DMS114 treated with DMSO at 0.1 percent for 48 hours (cell line): Measurements from ENCODE around the gene DDX28.
"Not testable (repeated sequence)": the region's sequence is repeated elsewhere in the genome, so short reads cannot be mapped to it uniquely, and the experiment has no call there.

ENCODE experiments used
- DNase-seq: peaks from one replicate; lab custom pipeline; 2025; ENCODE audit not compliant: unreplicated experiment; lab: John Stamatoyannopoulos, UW

The DDX28 gene

GRCh38 chr16:67998231-67998778 is 24.7 kb downstream of the DDX28 start:
- not testable (repeated sequence) for DNase-seq

GRCh38 chr16:67996666-67997065 is 26.4 kb downstream of the DDX28 start:
- no peak for DNase-seq

- DNase-seq, result no peak
Observed at GRCh38 chr16:67995423-67995822, 27.6 kb downstream of the DDX28 start.

DNA sequence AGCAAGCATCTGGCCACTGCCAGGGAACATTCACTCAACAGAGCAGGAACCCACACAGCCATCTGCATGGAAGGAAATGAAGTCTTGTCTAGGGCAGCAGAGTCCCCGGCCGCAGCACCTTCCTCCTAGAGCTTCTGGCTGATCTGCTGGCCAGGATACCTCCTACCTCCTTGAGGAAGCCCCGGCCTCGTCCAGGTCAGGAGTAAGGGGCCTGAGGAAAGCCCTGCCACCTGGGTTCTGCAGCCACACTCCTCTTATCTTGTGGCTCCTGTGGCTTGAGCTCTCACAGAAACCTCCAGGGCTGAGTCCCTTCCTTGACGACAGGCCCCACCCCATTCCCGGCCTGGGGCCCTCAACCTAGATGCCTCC is 29.0 kb downstream of the DDX28 start:
- not testable (repeated sequence) for DNase-seq

DNA sequence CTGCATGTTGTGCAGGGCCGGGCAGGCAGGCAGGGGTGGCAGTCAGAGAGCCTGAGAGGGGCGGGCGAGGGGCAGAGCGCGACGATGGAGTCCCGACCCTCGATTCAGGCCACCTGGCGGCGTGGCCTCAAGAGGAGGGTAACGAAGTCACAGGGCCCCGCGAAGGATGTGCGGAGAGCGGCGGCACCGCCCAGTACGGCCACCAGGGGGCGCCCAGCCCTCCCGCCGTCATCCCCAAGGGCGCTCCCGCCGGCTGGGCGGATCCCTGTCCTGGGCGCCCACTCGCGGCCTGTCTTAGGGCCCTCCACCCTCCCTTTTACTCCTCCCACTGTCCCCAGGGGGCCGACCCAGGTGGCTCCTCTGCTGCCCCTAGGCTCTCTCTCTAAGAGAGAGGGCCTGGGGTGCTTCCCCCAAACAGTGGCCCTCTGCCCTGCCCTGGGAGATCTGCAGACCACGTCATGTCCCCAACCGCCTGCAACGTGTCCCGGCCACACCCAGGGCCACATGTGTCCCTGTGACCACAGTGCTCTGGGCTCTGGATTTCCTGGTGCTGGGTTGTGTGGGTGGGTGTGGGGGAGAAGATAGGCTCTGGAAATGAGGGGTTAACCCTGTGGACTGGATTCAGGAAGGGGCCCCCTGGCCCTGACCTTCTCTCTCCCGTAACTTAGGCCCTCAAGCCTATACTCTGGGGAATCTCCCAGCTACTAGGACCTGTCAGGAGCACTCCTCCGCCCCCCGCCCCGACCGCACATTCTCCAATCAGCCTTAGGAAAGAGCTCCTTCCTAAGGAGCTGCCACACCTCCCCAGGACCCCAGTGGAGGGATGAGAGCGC is 29.6 kb downstream of the DDX28 start:
- DNase-seq, result no peak

GRCh38 chr16:67992661-67993206 is 30.3 kb downstream of the DDX28 start:
- no peak for DNase-seq

GRCh38 chr16:67990018-67990386 is 33.0 kb downstream of the DDX28 start:
- no peak for DNase-seq

GRCh38 chr16:67989322-67990017 is 33.6 kb downstream of the DDX28 start:
- DNase-seq, result no peak

DNA sequence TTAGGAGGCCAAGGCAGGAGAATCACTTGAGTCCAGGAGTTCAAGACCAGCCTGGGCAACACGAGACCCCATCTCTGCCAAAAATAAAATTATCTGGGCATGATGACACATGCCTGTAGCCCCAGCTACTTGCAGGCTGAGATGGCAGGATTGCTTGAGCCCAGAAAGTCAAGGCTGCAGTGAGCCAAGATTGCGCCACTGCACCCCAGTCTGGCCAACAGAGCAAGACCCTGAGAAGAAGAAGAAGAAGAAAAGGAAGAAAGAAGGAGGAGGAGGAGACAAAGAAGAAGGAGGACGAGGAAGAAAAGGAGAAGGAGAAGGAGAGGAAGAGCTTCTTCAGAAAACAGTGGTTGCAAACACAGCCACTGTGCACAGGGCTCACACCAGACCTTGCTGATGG is 34.4 kb downstream of the DDX28 start:
- no peak for DNase-seq

GRCh38 chr16:67987460-67988160 is 35.4 kb downstream of the DDX28 start:
- DNase-seq, result no peak

- no peak for DNase-seq
Observed at GRCh38 chr16:67986949-67987348, 36.1 kb downstream of the DDX28 start.

DNA sequence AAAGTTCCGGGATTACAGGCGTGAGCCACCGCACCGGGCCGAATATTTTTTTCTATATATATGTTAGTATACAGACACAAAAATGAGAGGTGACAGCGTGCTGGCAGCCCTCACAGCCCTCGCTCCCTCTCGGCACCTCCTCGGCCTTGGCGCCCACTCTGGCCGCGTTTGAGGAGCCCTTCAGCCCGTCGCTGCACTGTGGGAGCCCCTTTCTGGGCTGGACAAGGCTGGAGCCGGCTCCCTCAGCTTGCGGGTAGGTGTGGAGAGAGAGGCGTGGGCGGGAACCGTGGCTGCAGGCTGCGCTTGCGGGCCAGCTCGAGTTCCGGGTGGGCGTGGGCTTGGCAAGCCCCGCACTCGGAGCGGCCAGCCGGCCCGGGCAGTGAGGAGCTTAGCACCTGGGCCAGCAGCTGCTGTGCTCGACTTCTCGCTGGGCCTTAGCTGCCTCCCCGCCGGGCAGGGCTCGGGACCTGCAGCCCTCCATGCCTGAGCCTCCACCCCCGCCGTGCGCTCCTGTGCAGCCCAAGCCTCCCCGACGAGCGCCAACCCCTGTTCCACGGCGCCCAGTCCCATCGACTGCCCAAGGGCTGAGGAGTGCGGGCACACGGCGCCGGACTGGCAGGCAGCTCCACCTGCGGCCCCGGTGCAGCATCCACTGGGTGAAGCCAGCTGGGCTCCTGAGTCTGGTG is 40.9 kb downstream of the DDX28 start:
- no peak for DNase-seq

DNA sequence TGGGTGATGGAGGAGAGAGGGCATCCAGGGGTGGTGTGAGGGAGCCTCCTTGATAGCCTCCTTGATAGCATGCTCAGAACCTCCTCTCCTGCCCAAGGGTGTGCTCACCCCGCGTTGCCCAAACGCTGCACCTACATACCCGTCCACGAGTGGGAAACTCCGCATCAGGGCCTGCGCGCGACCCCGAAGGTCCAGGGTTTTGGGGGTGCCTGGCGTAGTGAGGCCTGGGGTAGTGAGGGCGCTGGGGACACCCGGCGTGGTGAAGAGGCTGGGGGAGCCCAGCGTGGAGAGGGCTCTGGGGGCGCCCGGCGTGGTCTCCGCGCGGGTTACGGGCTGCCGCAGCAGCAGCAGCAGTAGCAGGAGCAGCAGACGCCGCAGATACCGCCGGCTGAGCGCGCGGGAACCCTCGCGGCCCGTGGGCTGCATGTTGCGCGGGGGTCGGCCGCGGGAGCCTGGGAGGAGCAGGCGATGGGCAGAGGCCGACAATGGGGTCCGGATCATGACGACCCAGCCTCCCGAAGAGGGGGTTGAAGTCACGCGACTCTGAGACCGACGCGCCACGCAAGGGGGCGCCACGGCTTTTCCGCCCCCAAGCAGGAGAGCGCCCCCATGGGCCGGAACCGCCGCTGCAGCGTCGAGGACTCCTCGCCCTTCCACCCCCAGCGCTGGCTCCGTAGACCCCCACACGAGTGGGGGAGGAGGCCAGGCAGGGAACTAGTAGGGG is 42.9 kb downstream of the DDX28 start, which contains the start of gene DPEP3:
TSS of gene DPEP3 (minus strand) at position 545 of the 724 bp plus-strand sequence. CDS start at position 426, 119 bp downstream.
- no peak for DNase-seq

DNA sequence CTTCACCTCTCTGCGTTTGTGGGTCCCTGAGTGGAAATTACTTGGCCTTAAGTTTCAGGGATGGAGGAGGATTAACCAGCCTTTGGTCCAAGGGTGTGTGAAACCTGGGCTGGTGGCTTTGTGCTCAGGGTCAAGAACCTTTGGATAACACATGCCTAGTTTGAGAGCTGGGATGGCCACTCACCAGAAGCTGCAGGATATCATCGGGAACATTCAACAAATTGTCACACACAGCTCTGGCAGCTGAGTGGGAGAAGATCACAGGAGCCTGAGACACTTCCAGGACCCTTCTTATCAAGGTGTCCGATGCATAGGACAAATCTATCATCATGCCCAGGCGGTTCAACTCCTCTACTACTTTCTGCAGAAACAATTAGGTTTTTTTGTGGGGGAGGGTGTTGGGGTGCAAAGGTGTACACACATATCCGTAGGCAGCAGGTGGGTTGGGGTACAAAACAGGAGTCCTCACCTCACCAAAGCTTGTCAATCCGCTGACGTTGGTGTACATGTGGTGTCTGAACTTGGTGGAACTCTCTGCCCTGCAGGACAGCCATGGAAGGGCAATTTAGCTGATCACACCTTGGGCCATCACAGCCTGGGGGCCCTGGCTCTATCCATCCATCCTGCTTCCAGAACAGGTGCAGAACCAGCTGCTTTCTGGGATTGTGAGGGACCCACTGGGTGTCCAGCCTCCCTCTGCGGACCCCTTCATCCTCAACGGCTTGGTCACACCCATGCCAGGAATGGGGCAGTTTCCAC is 45.4 kb downstream of the DDX28 start:
- no peak for DNase-seq

DNA sequence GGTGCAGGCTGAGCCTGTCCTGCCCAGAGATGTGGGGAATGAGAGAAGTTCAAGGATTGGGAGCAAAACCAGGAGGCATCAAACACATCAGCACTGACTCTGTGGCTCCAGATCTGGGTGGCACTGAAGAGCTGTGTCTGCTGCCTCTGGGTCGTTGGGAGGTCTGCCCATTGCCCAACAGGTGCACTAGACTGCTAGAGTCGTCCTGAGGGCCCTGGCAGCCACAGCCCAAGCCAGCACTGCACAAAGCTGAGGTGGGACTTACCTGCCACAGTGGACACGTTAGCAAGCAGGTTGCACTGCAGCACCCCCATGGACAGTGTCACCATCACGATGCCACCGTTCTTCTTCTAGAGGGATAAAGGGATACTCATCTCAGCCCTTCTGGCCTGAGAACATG is 46.0 kb downstream of the DDX28 start:
- no peak for DNase-seq

GRCh38 chr16:67976205-67976604 is 46.8 kb downstream of the DDX28 start:
- no peak for DNase-seq

DNA sequence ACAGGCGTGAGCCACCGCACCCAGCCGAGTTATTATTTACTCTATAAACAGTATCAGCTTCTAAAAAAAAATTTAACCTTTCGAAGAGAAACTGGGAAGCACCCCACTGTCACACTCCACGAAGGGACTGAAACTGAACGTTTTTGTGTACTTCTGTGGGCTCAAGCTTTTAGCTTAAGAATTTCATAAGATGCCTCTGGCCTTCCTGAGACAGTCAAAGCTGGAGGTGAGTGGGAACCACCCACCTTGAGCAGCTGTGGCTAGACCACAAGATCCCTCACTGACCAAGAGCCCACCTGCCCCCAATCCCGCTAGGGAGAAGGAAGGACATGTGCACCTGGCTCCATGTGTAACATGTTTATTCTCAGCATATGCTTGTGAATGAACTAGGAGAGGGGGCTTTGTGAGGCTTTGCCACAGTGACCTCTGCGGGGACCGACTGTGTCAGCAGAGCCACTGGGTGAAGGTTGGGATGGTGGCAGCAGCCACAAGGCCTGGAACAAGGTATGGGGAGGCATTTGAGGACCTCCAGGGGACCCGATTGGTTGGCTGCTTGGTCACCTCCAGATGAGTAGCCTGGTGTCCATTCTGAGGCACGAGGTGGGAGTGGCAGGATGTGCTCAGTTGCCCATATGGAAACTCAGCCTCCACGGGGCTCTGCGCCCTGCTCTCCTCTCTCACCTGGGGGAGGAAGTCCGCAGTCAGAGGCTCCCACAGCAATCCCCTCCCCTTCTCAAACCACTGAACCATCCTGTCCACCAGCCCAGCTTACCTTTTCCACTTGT is 47.5 kb downstream of the DDX28 start:
- DNase-seq, result no peak

DNA sequence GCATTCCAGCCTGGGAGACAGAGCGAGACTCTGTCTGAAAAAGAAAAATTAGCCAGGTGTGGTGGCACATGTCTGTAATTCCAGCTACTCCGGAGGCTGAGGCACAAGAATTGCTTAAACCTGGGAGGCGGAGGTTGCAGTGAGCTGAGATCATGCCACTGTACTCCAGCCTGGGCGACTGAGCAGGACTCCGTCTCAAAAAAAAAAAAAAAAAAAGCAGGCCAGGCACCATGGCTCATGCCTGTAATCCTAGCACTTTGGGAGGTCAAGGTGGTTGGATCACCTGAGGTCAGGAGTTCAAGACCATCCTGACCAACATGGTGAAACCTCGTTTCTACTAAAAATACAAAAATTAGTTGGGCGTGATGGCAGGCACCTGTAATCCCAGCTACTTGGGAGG is 50.7 kb downstream of the DDX28 start:
- DNase-seq, result not testable (repeated sequence)
